HEK293 (cell line): ENCODE data around the gene ABCA7.

Experiments
- CTCF ChIA-PET: fragments of 350-600 bp; formaldehyde crosslinking; extraction: SDS; loops from one replicate; lab custom pipeline; 2021; ENCODE audit warnings: antibody characterized with exemption; lab: Yijun Ruan, JAX
- POLR2A ChIA-PET: fragments of 300-600 bp; formaldehyde crosslinking; extraction: SDS; loops from one replicate; lab custom pipeline; 2020; ENCODE audit warnings: antibody characterized with exemption, inconsistent platforms; lab: Yijun Ruan, JAX
- H3K27ac ChIP-seq: fragments of 200-500 bp; sonication (Bioruptor generic); 2 replicates; pipeline ENCODE4 v1.5.1; 2014; ENCODE audit warnings: low read depth, low read length, control low read depth, inconsistent platforms; ENCODE audit errors: extremely low read depth
- H3K36me3 ChIP-seq, 2 experiments: fragments of 200-500 bp in 1 of 2; sonication (Bioruptor generic) in 1 of 2; 1 replicate in 1 of 2; 2 replicates in 1 of 2; pipeline ENCODE4 v1.5.1; 2014 to 2017; ENCODE audit warnings: inconsistent platforms in 2 of 2, low read length in 2 of 2; ENCODE audit not compliant: control insufficient read depth in 2 of 2, insufficient read depth in 1 of 2
- H3K4me1 ChIP-seq: fragments of 200-500 bp; sonication (Bioruptor generic); 2 replicates; pipeline ENCODE4 v1.5.1; 2014; ENCODE audit warnings: mild to moderate bottlenecking, low read length, inconsistent platforms; ENCODE audit not compliant: control insufficient read depth, insufficient read depth
- H3K4me3 ChIP-seq: 2 replicates; pipeline ENCODE4 v1.5.1; 2011; ENCODE audit warnings: low read depth, mild to moderate bottlenecking, control low read depth, low read length, moderate library complexity
- H3K9me3 ChIP-seq: fragments of 200-500 bp; sonication (Bioruptor generic); 2 replicates; pipeline ENCODE4 v1.5.1; 2014; ENCODE audit warnings: low read depth, low read length, inconsistent platforms; ENCODE audit not compliant: control insufficient read depth, insufficient read depth
- BCL11A ChIP-seq: fragments of 450-650 bp; formaldehyde crosslinking; IDR thresholded peaks from 2 replicates; pipeline ENCODE4 v1.5.1; 2016; ENCODE audit warnings: low read depth, missing biosample characterization, missing genetic modification characterization
- BCL11B ChIP-seq: fragments of 450-650 bp; formaldehyde crosslinking; IDR thresholded peaks from 2 replicates; pipeline ENCODE4 v1.5.1; 2016; ENCODE audit warnings: low read depth, missing biosample characterization, missing genetic modification characterization
- KLF1 ChIP-seq: fragments of 450-650 bp; formaldehyde crosslinking; IDR thresholded peaks from 2 replicates; pipeline ENCODE4 v1.5.1; 2016; ENCODE audit warnings: missing biosample characterization, missing genetic modification characterization
- KLF8 ChIP-seq: fragments of 450-650 bp; formaldehyde crosslinking; IDR thresholded peaks from 2 replicates; pipeline ENCODE4 v1.5.1; 2016; ENCODE audit warnings: missing biosample characterization, missing genetic modification characterization
- ZBTB7A ChIP-seq: fragments of 450-650 bp; formaldehyde crosslinking; IDR thresholded peaks from 2 replicates; pipeline ENCODE4 v1.5.1; 2016; ENCODE audit warnings: low read depth, missing biosample characterization, missing genetic modification characterization
- ZNF146 ChIP-seq: fragments of 450-650 bp; formaldehyde crosslinking; IDR thresholded peaks from 2 replicates; pipeline ENCODE4 v1.5.1; 2016; ENCODE audit warnings: missing biosample characterization, missing genetic modification characterization
- ZNF394 ChIP-seq: fragments of 450-650 bp; formaldehyde crosslinking; IDR thresholded peaks from 2 replicates; pipeline ENCODE4 v1.5.1; 2016; ENCODE audit warnings: missing biosample characterization, missing genetic modification characterization, mild to moderate bottlenecking, moderate library complexity, borderline replicate concordance
- ZNF473 ChIP-seq: fragments of 450-650 bp; formaldehyde crosslinking; IDR thresholded peaks from 2 replicates; pipeline ENCODE4 v1.5.1; 2017; ENCODE audit warnings: missing biosample characterization, missing genetic modification characterization
- ZNF629 ChIP-seq: fragments of 450-650 bp; formaldehyde crosslinking; IDR thresholded peaks from 2 replicates; pipeline ENCODE4 v1.5.1; 2017; ENCODE audit warnings: missing biosample characterization, missing genetic modification characterization
- ZNF76 ChIP-seq: fragments of 450-650 bp; formaldehyde crosslinking; IDR thresholded peaks from 2 replicates; pipeline ENCODE4; 2016; ENCODE audit warnings: low read depth, missing biosample characterization, missing genetic modification characterization, borderline replicate concordance
- TF ChIP-seq, protein P1 (sequence below): fragments of 450-650 bp; IDR thresholded peaks from 2 replicates; pipeline ENCODE4 v1.5.1; 2018; ENCODE audit warnings: missing biosample characterization, missing genetic modification characterization
- TF ChIP-seq, protein P2 (sequence below): fragments of 450-650 bp; formaldehyde crosslinking; IDR thresholded peaks from 2 replicates; pipeline ENCODE4 v1.5.1; 2016; ENCODE audit warnings: missing biosample characterization, missing genetic modification characterization
- TF ChIP-seq, protein P3 (sequence below): fragments of 450-650 bp; formaldehyde crosslinking; IDR thresholded peaks from 2 replicates; pipeline ENCODE4 v1.5.1; 2016; ENCODE audit warnings: missing biosample characterization, missing genetic modification characterization
- TF ChIP-seq, protein P4 (sequence below): fragments of 450-650 bp; formaldehyde crosslinking; IDR thresholded peaks from 2 replicates; pipeline ENCODE4 v1.5.1; 2016; ENCODE audit warnings: missing biosample characterization, missing genetic modification characterization

Gene ABCA7

DNA sequence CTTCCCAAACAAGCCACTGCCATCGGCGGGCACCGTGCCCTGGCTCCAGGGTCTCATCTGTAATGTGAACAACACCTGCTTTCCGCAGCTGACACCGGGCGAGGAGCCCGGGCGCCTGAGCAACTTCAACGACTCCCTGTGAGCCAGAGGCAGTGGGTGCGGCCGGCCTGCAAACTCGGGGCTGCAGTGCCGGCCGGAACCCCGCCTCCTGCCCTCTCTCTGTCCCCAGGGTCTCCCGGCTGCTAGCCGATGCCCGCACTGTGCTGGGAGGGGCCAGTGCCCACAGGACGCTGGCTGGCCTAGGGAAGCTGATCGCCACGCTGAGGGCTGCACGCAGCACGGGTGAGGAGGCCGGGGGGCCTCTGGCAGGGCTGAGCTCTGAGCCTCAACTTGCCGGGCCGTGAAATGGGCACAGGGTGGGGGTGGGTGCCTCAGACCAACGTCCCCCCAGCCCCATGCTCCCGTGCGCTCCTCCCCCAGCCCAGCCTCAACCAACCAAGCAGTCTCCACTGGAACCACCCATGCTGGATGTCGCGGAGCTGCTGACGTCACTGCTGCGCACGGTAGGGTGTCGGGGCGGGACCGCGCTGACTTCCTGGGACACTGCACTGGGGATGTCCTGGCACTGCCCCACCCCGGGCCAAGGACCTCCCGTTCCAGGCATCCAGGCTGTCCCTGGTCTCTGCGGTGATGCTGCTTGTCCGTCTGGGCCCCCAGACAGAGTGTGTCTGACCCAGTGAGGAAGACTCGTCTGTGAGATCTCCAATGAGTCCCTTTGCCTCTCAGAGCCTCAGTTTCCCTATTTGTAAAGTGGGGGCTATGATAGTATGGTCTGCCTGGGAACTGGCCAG is 2.2 kb downstream of the ABCA7 start:
- Histone ChIP-seq H3K27ac (no peak overlapping the region), H3K4me1 (no peaks in the 10 kb centered on the region; the same call in 1 of the 2 replicates), H3K4me3 (no peak overlapping the region), H3K9me3 (no peaks in the 10 kb centered on the region)
- POLR2A ChIA-PET = interaction anchor here (5.8 kb wide), 1 partner anchor 14 kb away, joined by 60 read pairs; the partner anchor contains the start of gene CNN2
- TF ChIP-seq ZNF629 (tag by site-specific recombination) (peak; percentile 44; the same call in 1 of the 2 replicates), ZNF146 (tag by site-specific recombination) (no peak), ZBTB7A (tag by site-specific recombination) (peak; percentile 37; the same call in 1 of the 2 replicates), ZNF76 (no peak), ZNF394 (no peak), BCL11A (0 out of 2 replicates have a peak, but pooled peaks have one; percentile 27), ZNF473 (no peak), KLF8 (tag by site-specific recombination) (peak; percentile 18; the same call in 1 of the 2 replicates), BCL11B (tag by site-specific recombination) (peak; percentile 42; the same call in 1 of the 2 replicates), KLF1 (tag by site-specific recombination) (peak; percentile 19; the same call in 1 of the 2 replicates)
- TF ChIP-seq, protein P1, sequence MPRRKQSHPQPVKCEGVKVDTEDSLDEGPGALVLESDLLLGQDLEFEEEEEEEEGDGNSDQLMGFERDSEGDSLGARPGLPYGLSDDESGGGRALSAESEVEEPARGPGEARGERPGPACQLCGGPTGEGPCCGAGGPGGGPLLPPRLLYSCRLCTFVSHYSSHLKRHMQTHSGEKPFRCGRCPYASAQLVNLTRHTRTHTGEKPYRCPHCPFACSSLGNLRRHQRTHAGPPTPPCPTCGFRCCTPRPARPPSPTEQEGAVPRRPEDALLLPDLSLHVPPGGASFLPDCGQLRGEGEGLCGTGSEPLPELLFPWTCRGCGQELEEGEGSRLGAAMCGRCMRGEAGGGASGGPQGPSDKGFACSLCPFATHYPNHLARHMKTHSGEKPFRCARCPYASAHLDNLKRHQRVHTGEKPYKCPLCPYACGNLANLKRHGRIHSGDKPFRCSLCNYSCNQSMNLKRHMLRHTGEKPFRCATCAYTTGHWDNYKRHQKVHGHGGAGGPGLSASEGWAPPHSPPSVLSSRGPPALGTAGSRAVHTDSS (tag by site-specific recombination) = peak; percentile 13; the same call in 1 of the 2 replicates
- TF ChIP-seq, protein P2, sequence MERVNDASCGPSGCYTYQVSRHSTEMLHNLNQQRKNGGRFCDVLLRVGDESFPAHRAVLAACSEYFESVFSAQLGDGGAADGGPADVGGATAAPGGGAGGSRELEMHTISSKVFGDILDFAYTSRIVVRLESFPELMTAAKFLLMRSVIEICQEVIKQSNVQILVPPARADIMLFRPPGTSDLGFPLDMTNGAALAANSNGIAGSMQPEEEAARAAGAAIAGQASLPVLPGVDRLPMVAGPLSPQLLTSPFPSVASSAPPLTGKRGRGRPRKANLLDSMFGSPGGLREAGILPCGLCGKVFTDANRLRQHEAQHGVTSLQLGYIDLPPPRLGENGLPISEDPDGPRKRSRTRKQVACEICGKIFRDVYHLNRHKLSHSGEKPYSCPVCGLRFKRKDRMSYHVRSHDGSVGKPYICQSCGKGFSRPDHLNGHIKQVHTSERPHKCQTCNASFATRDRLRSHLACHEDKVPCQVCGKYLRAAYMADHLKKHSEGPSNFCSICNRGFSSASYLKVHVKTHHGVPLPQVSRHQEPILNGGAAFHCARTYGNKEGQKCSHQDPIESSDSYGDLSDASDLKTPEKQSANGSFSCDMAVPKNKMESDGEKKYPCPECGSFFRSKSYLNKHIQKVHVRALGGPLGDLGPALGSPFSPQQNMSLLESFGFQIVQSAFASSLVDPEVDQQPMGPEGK (tag by site-specific recombination) = peak; percentile 55
- TF ChIP-seq, protein P3, sequence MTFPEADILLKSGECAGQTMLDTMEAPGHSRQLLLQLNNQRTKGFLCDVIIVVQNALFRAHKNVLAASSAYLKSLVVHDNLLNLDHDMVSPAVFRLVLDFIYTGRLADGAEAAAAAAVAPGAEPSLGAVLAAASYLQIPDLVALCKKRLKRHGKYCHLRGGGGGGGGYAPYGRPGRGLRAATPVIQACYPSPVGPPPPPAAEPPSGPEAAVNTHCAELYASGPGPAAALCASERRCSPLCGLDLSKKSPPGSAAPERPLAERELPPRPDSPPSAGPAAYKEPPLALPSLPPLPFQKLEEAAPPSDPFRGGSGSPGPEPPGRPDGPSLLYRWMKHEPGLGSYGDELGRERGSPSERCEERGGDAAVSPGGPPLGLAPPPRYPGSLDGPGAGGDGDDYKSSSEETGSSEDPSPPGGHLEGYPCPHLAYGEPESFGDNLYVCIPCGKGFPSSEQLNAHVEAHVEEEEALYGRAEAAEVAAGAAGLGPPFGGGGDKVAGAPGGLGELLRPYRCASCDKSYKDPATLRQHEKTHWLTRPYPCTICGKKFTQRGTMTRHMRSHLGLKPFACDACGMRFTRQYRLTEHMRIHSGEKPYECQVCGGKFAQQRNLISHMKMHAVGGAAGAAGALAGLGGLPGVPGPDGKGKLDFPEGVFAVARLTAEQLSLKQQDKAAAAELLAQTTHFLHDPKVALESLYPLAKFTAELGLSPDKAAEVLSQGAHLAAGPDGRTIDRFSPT (tag by site-specific recombination) = peak; percentile 13; the same call in 1 of the 2 replicates
- TF ChIP-seq, protein P4, sequence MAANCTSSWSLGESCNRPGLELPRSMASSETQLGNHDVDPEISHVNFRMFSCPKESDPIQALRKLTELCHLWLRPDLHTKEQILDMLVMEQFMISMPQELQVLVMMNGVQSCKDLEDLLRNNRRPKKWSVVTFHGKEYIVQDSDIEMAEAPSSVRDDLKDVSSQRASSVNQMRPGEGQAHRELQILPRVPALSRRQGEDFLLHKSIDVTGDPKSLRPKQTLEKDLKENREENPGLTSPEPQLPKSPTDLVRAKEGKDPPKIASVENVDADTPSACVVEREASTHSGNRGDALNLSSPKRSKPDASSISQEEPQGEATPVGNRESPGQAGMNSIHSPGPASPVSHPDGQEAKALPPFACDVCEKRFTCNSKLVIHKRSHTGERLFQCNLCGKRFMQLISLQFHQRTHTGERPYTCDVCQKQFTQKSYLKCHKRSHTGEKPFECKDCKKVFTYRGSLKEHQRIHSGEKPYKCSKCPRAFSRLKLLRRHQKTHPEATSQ (tag by site-specific recombination) = 0 out of 2 replicates have a peak, but pooled peaks have one; percentile 22
- TF ChIP-seq, all 188 proteins: peak for 10
- H3K36me3 ChIP-seq = peaks cover 0 to 19% of the 10 kb centered on the region in 2 experiments; a peak in 2 of 3 replicates
- CTCF ChIA-PET = interaction anchor here (1.4 kb wide), 1 partner anchor 24 kb away, joined by 6 read pairs; no protein-coding TSS in a partner anchor
